22Rv1 (cell line): ENCODE measurements around the gene CACNB2.

Experiments
- H3K27ac ChIP-seq: fragments of 450-650 bp; 2 replicates; pipeline ENCODE4 v1.5.1; 2017
- CTCF ChIP-seq: fragments of 450-650 bp; IDR thresholded peaks from 2 replicates; pipeline ENCODE4 v1.5.1; 2017; ENCODE audit warnings: mild to moderate bottlenecking
- ZFX ChIP-seq: fragments of 450-650 bp; IDR thresholded peaks from 2 replicates; pipeline ENCODE4 v1.6.1; 2017; ENCODE audit warnings: antibody characterized with exemption, borderline replicate concordance

CACNB2 gene

DNA sequence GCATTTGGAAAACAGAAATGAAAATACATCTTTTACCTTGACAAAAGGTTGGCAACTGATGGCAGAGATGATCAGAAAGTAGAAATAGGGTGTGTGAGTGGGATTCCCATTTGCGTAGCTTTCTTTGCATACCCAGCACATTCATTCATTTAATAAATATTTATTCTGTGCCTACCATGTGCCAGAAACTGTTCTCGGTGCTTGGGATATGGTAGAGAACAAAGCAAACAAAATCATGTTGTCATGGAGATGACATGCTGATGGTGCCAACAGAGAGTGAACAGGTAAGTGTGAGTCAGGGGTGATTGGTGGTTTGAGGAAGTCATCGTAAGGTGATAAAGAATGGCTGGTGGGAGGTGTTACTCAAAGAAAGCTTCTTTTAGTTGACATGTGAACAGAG, 45.4 kb downstream of the CACNB2 start:
- H3K27ac ChIP-seq, result no peak overlapping the region
- TF ChIP-seq CTCF (no peak), ZFX (no peak)

DNA sequence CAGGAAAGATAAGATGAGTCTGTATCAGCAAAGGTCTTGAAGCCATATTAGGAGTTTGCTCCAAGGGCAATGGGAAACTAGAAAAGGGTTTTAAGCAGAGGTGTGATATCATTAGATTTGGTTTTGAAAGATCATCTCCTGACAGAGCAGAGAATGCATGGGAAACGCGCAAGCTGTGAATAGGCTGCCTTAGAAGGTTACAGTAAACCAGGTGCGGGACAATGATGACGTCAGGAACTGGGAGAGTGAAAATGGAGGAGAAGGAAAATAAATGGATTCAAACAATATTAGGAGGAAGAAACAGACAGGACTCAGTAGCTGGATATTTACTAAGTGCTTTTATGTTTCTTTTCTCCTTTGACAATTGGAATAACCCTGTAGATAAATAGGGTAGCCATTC, 50.6 kb downstream of the CACNB2 start:
- H3K27ac ChIP-seq, result no peak overlapping the region
- TF ChIP-seq ZFX, result no peak
- no peak for TF ChIP-seq CTCF

DNA sequence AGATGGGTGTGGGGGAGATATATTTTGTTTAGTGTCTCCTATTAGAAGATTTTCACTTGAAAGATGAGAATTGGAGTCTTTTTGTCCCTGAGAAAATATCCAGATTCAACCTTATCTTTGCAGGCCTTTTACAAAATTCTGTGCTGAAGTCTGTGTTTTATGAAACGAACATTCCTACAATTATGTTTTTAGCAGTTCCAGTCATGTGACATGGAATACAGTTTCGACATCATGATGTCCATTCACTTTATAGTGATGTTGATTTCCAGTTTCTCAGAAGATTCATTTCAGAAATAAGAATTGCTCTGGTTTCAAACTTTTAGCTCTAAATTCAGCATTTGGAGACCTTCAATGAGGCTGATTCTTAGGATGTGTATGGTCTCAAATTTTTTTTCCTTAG, 54.4 kb downstream of the CACNB2 start:
- TF ChIP-seq CTCF (no peak), ZFX (no peak)
- no peak overlapping the region for H3K27ac ChIP-seq

DNA sequence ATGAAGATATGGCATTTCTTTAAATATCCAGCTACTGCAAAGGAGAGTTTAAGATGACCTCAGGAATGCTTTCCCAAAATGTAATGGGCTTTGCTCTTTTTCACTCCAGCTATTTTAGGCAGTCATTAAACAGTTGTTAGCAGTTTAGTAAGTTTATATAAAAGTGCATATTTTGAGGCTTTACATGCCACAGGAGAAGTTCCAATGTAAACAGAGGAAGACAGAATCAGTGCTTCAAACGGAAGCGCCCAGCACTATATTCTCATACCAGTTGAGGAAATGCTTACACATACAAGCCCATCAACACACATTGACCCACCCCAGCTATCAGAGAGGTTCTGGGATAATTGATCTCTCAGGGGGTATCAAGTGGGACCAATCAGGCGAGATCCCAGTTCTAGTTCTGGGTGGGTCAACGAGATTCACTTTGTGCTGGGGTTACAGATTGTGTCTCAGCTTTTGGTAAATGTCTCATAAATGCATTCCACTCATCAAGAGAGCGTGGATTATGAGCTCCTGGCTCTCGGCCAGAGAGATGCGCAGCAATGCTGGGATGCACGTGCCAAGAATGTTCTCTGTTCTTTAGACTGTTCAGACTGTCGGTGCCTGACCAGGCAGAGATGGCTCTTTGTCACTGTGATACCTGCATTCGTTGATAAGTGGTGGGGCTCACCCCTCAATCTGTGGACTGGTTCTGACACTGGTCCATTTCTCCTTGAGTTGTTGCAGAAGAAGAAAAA, 55.0 kb downstream of the CACNB2 start:
- no peak for TF ChIP-seq ZFX
- no peak for TF ChIP-seq CTCF
- no peak overlapping the region for H3K27ac ChIP-seq

GRCh38 chr10:18196806-18197550, 56.8 kb downstream of the CACNB2 start:
- TF ChIP-seq CTCF (no peak), ZFX (no peak)
- H3K27ac ChIP-seq, result no peak overlapping the region

DNA sequence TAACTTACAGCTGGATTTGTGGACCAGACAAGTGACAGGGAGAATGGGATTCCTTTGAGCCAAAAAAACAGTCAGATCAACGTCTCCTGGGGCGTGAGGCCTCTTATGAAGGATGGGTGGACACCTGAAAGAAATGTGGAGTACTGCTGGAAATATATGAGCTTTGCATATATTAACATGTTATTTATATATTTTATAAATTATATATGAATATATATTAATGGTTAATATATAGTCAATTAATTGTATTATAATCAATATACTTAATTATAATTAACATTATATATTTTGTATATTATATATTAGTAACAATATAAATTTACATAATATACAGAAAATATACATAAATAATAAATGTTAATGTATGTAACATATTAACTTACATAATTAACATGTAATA, 57.5 kb downstream of the CACNB2 start:
- no peak for TF ChIP-seq ZFX
- no peak for TF ChIP-seq CTCF
- H3K27ac ChIP-seq, result no peak overlapping the region

DNA sequence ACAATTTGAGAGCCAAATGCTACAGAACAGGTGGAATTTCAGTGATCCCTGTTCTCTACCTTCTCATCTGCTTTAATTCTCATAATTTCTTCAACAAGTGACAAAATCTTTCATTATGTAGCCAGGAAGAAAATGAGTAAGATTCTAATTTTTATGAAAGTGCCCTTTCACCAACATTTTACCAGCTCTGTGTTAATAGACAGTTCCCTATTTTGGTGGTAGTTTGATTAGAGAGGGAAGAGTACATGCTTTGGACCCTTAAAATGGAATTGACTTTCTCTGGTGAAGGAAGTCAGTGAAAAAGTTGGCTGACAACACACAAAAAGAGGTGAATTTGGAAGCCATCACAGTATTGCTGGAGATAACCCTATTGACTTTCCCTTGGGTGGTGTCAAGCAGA, 61.7 kb downstream of the CACNB2 start:
- TF ChIP-seq CTCF, result no peak
- no peak for TF ChIP-seq ZFX
- H3K27ac ChIP-seq, result no peak overlapping the region
